COLO668 (cell line): ENCODE data around the gene SLC27A6.
"Not testable (repeated sequence)": the region's sequence is repeated elsewhere in the genome, so short reads cannot be mapped to it uniquely, and the experiment has no call there.

Experiments used
- DNase-seq: peaks from one replicate; lab custom pipeline; 2025; ENCODE audit not compliant: unreplicated experiment; lab: John Stamatoyannopoulos, UW

The SLC27A6 gene

GRCh38 chr5:129001841-129002526 is 36.7 kb downstream of the SLC27A6 start:
- no peak for DNase-seq

GRCh38 chr5:129002527-129002842 is 37.2 kb downstream of the SLC27A6 start:
- no peak for DNase-seq

GRCh38 chr5:129003232-129003631 is 37.9 kb downstream of the SLC27A6 start:
- no peak for DNase-seq

- DNase-seq: no peak
These were observed 48.9 kb downstream of the SLC27A6 start for GRCh38 chr5:129014185-129014584.

GRCh38 chr5:129018837-129019236 is 53.5 kb downstream of the SLC27A6 start:
- DNase-seq: no peak

GRCh38 chr5:129019401-129019908 is 54.2 kb downstream of the SLC27A6 start:
- no peak for DNase-seq

- DNase-seq: no peak
These were observed 55.4 kb downstream of the SLC27A6 start for GRCh38 chr5:129020683-129021082.

GRCh38 chr5:129021744-129022143 is 56.5 kb downstream of the SLC27A6 start:
- no peak for DNase-seq

- DNase-seq: no peak
These were observed 57.3 kb downstream of the SLC27A6 start for GRCh38 chr5:129022599-129022998.

GRCh38 chr5:129027260-129027659 is 62.0 kb downstream of the SLC27A6 start:
- no peak for DNase-seq

- DNase-seq: no peak
These were observed 66.8 kb downstream of the SLC27A6 start for GRCh38 chr5:129031886-129032683.

- not testable (repeated sequence) for DNase-seq
These were observed 71.0 kb downstream of the SLC27A6 start for GRCh38 chr5:129036257-129036656.

GRCh38 chr5:129041196-129041881 is 76.1 kb downstream of the SLC27A6 start:
- DNase-seq: no peak

GRCh38 chr5:129042306-129042705 is 77.0 kb downstream of the SLC27A6 start:
- no peak for DNase-seq

GRCh38 chr5:129043894-129044293 is 78.6 kb downstream of the SLC27A6 start:
- no peak for DNase-seq

- no peak for DNase-seq
These were observed 80.9 kb downstream of the SLC27A6 start for GRCh38 chr5:129046151-129046550.

- no peak for DNase-seq
These were observed 83.2 kb downstream of the SLC27A6 start for GRCh38 chr5:129048509-129048908.

- no peak for DNase-seq
These were observed 84.0 kb downstream of the SLC27A6 start for GRCh38 chr5:129049126-129049799.

- no peak for DNase-seq
These were observed 86.0 kb downstream of the SLC27A6 start for GRCh38 chr5:129051283-129051682.

- no peak for DNase-seq
These were observed 88.2 kb downstream of the SLC27A6 start for GRCh38 chr5:129053438-129053837.

- DNase-seq: no peak
These were observed 92.0 kb downstream of the SLC27A6 start for GRCh38 chr5:129057329-129057728.
